GM23338 (cell line): ENCODE measurements around the gene VN1R5. TPM values are rescaled to one million over a fixed set of nuclear protein-coding genes. Genes with fewer than 3 reads are reported as not detected.

Experiments used
- ATAC-seq: fragments of 200-7000 bp; cut with Tn5 transposase; 3 replicates; pipeline ENCODE4 v1.9.1; 2020
- DNase-seq: peaks from one replicate; pipeline ENCODE4 v3.0.0-alpha.2; 2015; ENCODE audit warnings: low spot score
- H2AFZ ChIP-seq: fragments of 200-600 bp; sonication (generic); 2 replicates; pipeline ENCODE4 v1.8.0; 2016; ENCODE audit warnings: antibody characterized with exemption, mild to moderate bottlenecking, moderate library complexity
- H3F3A ChIP-seq: fragments of 200-600 bp; sonication (generic); replicated peaks from 2 replicates; pipeline ENCODE4 v1.8.0; 2017; ENCODE audit warnings: antibody characterized with exemption, mixed run types, low read depth
- H3K27ac ChIP-seq: fragments of 200-600 bp; sonication (generic); 2 replicates; pipeline ENCODE4 v1.6.1; 2016; ENCODE audit warnings: low read depth
- H3K27me3 ChIP-seq: fragments of 200-600 bp; sonication (generic); 2 replicates; pipeline ENCODE4 v1.8.0; 2016; ENCODE audit warnings: mild to moderate bottlenecking, mixed run types, moderate library complexity; ENCODE audit not compliant: insufficient read depth
- H3K36me3 ChIP-seq: fragments of 200-600 bp; sonication (generic); 2 replicates; pipeline ENCODE4 v1.8.0; 2016; ENCODE audit warnings: mild to moderate bottlenecking; ENCODE audit not compliant: insufficient read depth
- H3K4me1 ChIP-seq: fragments of 200-600 bp; sonication (generic); 2 replicates; pipeline ENCODE4 v1.8.0; 2016; ENCODE audit warnings: mild to moderate bottlenecking, moderate library complexity; ENCODE audit not compliant: insufficient read depth
- H3K4me2 ChIP-seq: fragments of 200-600 bp; sonication (generic); 2 replicates; pipeline ENCODE4 v1.7.1; 2017; ENCODE audit warnings: mixed run types
- H3K4me3 ChIP-seq: fragments of 200-600 bp; sonication (generic); 2 replicates; pipeline ENCODE4 v1.6.1; 2016; ENCODE audit warnings: mixed run types
- H3K79me2 ChIP-seq: fragments of 200-600 bp; sonication (generic); replicated peaks from 2 replicates; pipeline ENCODE4 v1.8.0; 2017; ENCODE audit warnings: mild to moderate bottlenecking; ENCODE audit not compliant: insufficient read depth
- H3K9me2 ChIP-seq: fragments of 200-600 bp; sonication (generic); 2 replicates; pipeline ENCODE4 v1.8.0; 2017; ENCODE audit not compliant: insufficient read depth
- H4K20me1 ChIP-seq: fragments of 200-600 bp; sonication (generic); replicated peaks from 2 replicates; pipeline ENCODE4 v1.8.0; 2017; ENCODE audit warnings: mild to moderate bottlenecking; ENCODE audit not compliant: insufficient read depth
- H3K27ac Mint-ChIP-seq: 2 replicates; pipeline ENCODE4 v1.8.0; 2020; ENCODE audit warnings: inconsistent platforms, mild to moderate bottlenecking, moderate library complexity, mixed read lengths
- H3K27me3 Mint-ChIP-seq: 3 replicates; pipeline ENCODE4 v1.8.0; 2022; ENCODE audit warnings: low read depth, mild to moderate bottlenecking, moderate library complexity, mixed read lengths, inconsistent platforms; ENCODE audit not compliant: insufficient read depth, poor library complexity
- H3K36me3 Mint-ChIP-seq: 3 replicates; pipeline ENCODE4 v1.8.0; 2021; ENCODE audit warnings: low read depth, mild to moderate bottlenecking, inconsistent platforms, moderate library complexity, mixed read lengths
- H3K4me1 Mint-ChIP-seq: 3 replicates; pipeline ENCODE4 v1.8.0; 2020; ENCODE audit warnings: mild to moderate bottlenecking, inconsistent platforms, mixed read lengths
- H3K4me3 Mint-ChIP-seq: 3 replicates; pipeline ENCODE4 v1.8.0; 2021; ENCODE audit warnings: moderate library complexity, mild to moderate bottlenecking, inconsistent platforms, mixed read lengths
- H3K9me3 Mint-ChIP-seq: 3 replicates; pipeline ENCODE4 v1.8.0; 2020; ENCODE audit warnings: moderate library complexity, mild to moderate bottlenecking, inconsistent platforms, mixed read lengths
- CREB1 ChIP-seq: fragments of 250-450 bp; sonication (Bioruptor Pico); IDR thresholded peaks from 2 replicates; pipeline ENCODE4 v1.5.0; 2020; ENCODE audit warnings: low read depth, mild to moderate bottlenecking, moderate library complexity
- CTCF ChIP-seq, 2 experiments: fragments of 200-600 bp in 1 of 2; sonication (generic) in 1 of 2; conservative IDR thresholded peaks; 2 replicates each; pipeline versions ENCODE4 v1.5.1 to v1.6.1; 2016 to 2017; ENCODE audit warnings: antibody characterized with exemption in 2 of 2, low read depth in 2 of 2, mild to moderate bottlenecking in 2 of 2, moderate library complexity in 1 of 2
- ETS1 ChIP-seq: IDR thresholded peaks from 2 replicates; pipeline ENCODE4 v1.6.1; 2016; ENCODE audit warnings: antibody characterized with exemption
- EZH2 ChIP-seq: fragments of 200-600 bp; sonication (generic); IDR thresholded peaks from one replicate; pipeline ENCODE4 v1.8.0; 2017; ENCODE audit warnings: antibody characterized with exemption, mild to moderate bottlenecking, low read depth; ENCODE audit not compliant: unreplicated experiment
- EZH2phosphoT487 ChIP-seq: fragments of 200-600 bp; sonication (generic); IDR thresholded peaks from one replicate; pipeline ENCODE4 v1.8.1; 2018; ENCODE audit warnings: antibody characterized with exemption; ENCODE audit not compliant: unreplicated experiment
- JUNB ChIP-seq: IDR thresholded peaks from one replicate; pipeline ENCODE4 v1.6.1; 2016; ENCODE audit warnings: antibody characterized with exemption; ENCODE audit not compliant: unreplicated experiment
- NANOG ChIP-seq: IDR thresholded peaks from 2 replicates; pipeline ENCODE4 v1.6.1; 2016; ENCODE audit warnings: antibody characterized with exemption, borderline replicate concordance
- POLR2AphosphoS5 ChIP-seq: IDR thresholded peaks from 2 replicates; pipeline ENCODE4 v1.6.1; 2016; ENCODE audit warnings: antibody characterized with exemption, low read depth
- REST ChIP-seq: IDR thresholded peaks from one replicate; pipeline ENCODE4 v1.6.1; 2018; ENCODE audit warnings: antibody characterized with exemption; ENCODE audit not compliant: unreplicated experiment
- STAT1 ChIP-seq: IDR thresholded peaks from one replicate; pipeline ENCODE4 v1.6.1; 2016; ENCODE audit warnings: antibody characterized with exemption; ENCODE audit not compliant: unreplicated experiment
- ZNF114 ChIP-seq: fragments of 250-450 bp; sonication (Bioruptor Pico); IDR thresholded peaks from 2 replicates; pipeline ENCODE4 v1.5.0; 2020; ENCODE audit warnings: mild to moderate bottlenecking, moderate library complexity
- ZNF331 ChIP-seq: fragments of 250-450 bp; sonication (Bioruptor Pico); IDR thresholded peaks from 2 replicates; pipeline ENCODE4 v1.5.0; 2020; ENCODE audit warnings: low read depth, mild to moderate bottlenecking, moderate library complexity
- ZNF462 ChIP-seq: fragments of 250-450 bp; sonication (Bioruptor Pico); IDR thresholded peaks from 2 replicates; pipeline ENCODE4 v1.5.0; 2020; ENCODE audit warnings: mild to moderate bottlenecking, moderate library complexity
- polyA plus RNA-seq: library from polyadenylated mRNA; unstranded; fragments of >200 nt; fragmentation: Nextera tagmentation; extraction: Ambion mirVana; gene quantifications from 2 replicates; pipeline ENCODE4 v1.2.1, GENCODE V29; 2016
- total RNA-seq: library from RNA; depleted of rRNA; stranded (reverse); fragments of >200 nt; shearing (Covaris generic); gene quantifications from 2 replicates; pipeline ENCODE4 v1.2.3, GENCODE V29; 2014

VN1R5 gene
- total and polyA plus RNA-seq, 2 experiments from 2014 or later, result not detected

GRCh38 chr1:247298124-247298481 is 42.2 kb downstream of the VN1R5 start:
- H3K9me2 ChIP-seq, result peaks cover 14% of the 10 kb centered on the region; the same call in 1 of the 2 replicates
- Mint-ChIP-seq H3K27me3 (peaks cover 7% of the 10 kb centered on the region), H3K27ac (peak overlapping the region; percentile 53), H3K9me3 (no peaks in the 10 kb centered on the region), H3K36me3 (peaks cover 68% of the 10 kb centered on the region), H3K4me1 (peaks cover 67% of the 10 kb centered on the region), H3K4me3 (no peak overlapping the region; the same call in 2 of the 3 replicates)
- H3F3A ChIP-seq, result peaks cover 7% of the 10 kb centered on the region
- no peak for DNase-seq
- H3K79me2 ChIP-seq, result no peaks in the 10 kb centered on the region
- H3K27ac ChIP-seq, result peak overlapping the region; percentile 83
- 0 out of 2 replicates have a peak overlapping the region, but pooled peaks have one; percentile 64 for H3K4me2 ChIP-seq
- peaks cover 60% of the 10 kb centered on the region for H3K4me1 ChIP-seq
- no peaks in the 10 kb centered on the region for H3K27me3 ChIP-seq
- H3K4me3 ChIP-seq, result no peak overlapping the region
- no peak overlapping the region for H2AFZ ChIP-seq
- H3K36me3 ChIP-seq, result peaks cover 9% of the 10 kb centered on the region
- ATAC-seq, result no peak
- H4K20me1 ChIP-seq, result no peaks in the 10 kb centered on the region
- TF ChIP-seq JUNB (no peak), EZH2phosphoT487 (no peak), NANOG (no peak), STAT1 (no peak), CTCF (conservative IDR thresholded peaks at IDR 0.05; ENCODE audit: low read depth in 2 of 2) (no peak), REST (no peak), ZNF462 (CRISPR knock-in tag) (no peak), POLR2AphosphoS5 (no peak), ZNF114 (CRISPR knock-in tag) (no peak), ETS1 (no peak), ZNF331 (no peak), EZH2 (no peak), CREB1 (no peak)
